ENCODE data around the gene PEMT. TPM values are rescaled to one million over a fixed set of nuclear protein-coding genes. Genes with fewer than 3 reads are reported as not detected.

Gene PEMT
- total and polyA plus RNA-seq, 2 donors (not counting 1 experiment from before 2014, with no cell fraction given) = 10.7 to 20.3 TPM

GRCh38 chr17:17537311-17538099 is 54.0 kb downstream of the PEMT start:
- intact Hi-C loops (cut with micrococcal nuclease) = no loop called here
- no peaks in the 10 kb centered on the region for H3K9me3 Mint-ChIP-seq (ENCODE audit: insufficient read depth)
- no peaks in the 10 kb centered on the region for H3K9me3 ChIP-seq (ENCODE audit: control extremely low read depth in 1 of 3, control insufficient read depth in 2 of 3, insufficient read depth in 1 of 3, low read length in 2 of 3)
- ChIA-PET POLR2A (no interaction called here), CTCF (no interaction called here)
- no peaks in the 10 kb centered on the region for H3K79me2 ChIP-seq (ENCODE audit: control insufficient read depth, insufficient read depth, low read length)
- no peaks in the 10 kb centered on the region for H3K27me3 Mint-ChIP-seq
- H3K4me1 ChIP-seq (ENCODE audit: control insufficient read depth in 2 of 2, insufficient read depth in 2 of 2, low read length in 2 of 2) = no peaks in the 10 kb centered on the region
- no peaks in the 10 kb centered on the region for H3K27me3 ChIP-seq (replicated peaks in 1 of 4; ENCODE audit: control extremely low read depth in 1 of 4, control insufficient read depth in 3 of 4, insufficient read depth in 4 of 4, low read length in 3 of 4)
- H3K36me3 ChIP-seq (replicated peaks in 1 of 2; ENCODE audit: control extremely low read depth in 1 of 2, control insufficient read depth in 1 of 2, extremely low read depth in 1 of 2, insufficient read depth in 2 of 2, low read length in 1 of 2) = no peaks in the 10 kb centered on the region
- DNase-seq = no peak
- no peaks in the 10 kb centered on the region for H4K20me1 ChIP-seq (ENCODE audit: control insufficient read depth, insufficient read depth, low read length, poor library complexity, severe bottlenecking)
- no peak overlapping the region for H3K27ac Mint-ChIP-seq
- no peak overlapping the region for H3K9ac ChIP-seq (ENCODE audit: low read length)
- no peak for TF ChIP-seq EZH2 (IDR thresholded peaks at IDR 0.05; ENCODE audit: borderline replicate concordance, insufficient read depth, low read depth, low read length, poor library complexity, severe bottlenecking)
- TF ChIP-seq, protein P1, sequence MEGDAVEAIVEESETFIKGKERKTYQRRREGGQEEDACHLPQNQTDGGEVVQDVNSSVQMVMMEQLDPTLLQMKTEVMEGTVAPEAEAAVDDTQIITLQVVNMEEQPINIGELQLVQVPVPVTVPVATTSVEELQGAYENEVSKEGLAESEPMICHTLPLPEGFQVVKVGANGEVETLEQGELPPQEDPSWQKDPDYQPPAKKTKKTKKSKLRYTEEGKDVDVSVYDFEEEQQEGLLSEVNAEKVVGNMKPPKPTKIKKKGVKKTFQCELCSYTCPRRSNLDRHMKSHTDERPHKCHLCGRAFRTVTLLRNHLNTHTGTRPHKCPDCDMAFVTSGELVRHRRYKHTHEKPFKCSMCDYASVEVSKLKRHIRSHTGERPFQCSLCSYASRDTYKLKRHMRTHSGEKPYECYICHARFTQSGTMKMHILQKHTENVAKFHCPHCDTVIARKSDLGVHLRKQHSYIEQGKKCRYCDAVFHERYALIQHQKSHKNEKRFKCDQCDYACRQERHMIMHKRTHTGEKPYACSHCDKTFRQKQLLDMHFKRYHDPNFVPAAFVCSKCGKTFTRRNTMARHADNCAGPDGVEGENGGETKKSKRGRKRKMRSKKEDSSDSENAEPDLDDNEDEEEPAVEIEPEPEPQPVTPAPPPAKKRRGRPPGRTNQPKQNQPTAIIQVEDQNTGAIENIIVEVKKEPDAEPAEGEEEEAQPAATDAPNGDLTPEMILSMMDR (IDR thresholded peaks at IDR 0.05) = no peak
- no peak overlapping the region for H3K27ac ChIP-seq (ENCODE audit: low read length in 2 of 2)
- no peak for ATAC-seq (ENCODE audit: low read depth)
- no peak overlapping the region for H3K4me2 ChIP-seq (replicated peaks; ENCODE audit: low read depth, low read length, poor library complexity, severe bottlenecking)
- 92% methylated on average over 15 of the region's 15 CpGs for WGBS (ENCODE audit: insufficient coverage)
- H3K4me3 Mint-ChIP-seq = no peak overlapping the region
- H2AFZ ChIP-seq (ENCODE audit: insufficient read depth, low read depth, low read length, poor library complexity, severe bottlenecking) = no peak overlapping the region
- H3K4me3 ChIP-seq (ENCODE audit: control extremely low read depth in 1 of 5, extremely low read depth in 1 of 5, insufficient read depth in 1 of 5, low read depth in 2 of 5, low read length in 4 of 5) = no peak overlapping the region
- no peaks in the 10 kb centered on the region for H3K4me1 Mint-ChIP-seq

GRCh38 chr17:17536702-17537101 is 54.8 kb downstream of the PEMT start:
- H3K4me3 Mint-ChIP-seq = no peak overlapping the region
- no peak overlapping the region for H3K4me3 ChIP-seq (ENCODE audit: control extremely low read depth in 1 of 5, extremely low read depth in 1 of 5, insufficient read depth in 1 of 5, low read depth in 2 of 5, low read length in 4 of 5)
- H3K27me3 Mint-ChIP-seq = no peaks in the 10 kb centered on the region
- no peak overlapping the region for H2AFZ ChIP-seq (ENCODE audit: insufficient read depth, low read depth, low read length, poor library complexity, severe bottlenecking)
- H3K9ac ChIP-seq (ENCODE audit: low read length) = no peak overlapping the region
- ChIA-PET CTCF (no interaction called here), POLR2A (no interaction called here)
- no peaks in the 10 kb centered on the region for H3K79me2 ChIP-seq (ENCODE audit: control insufficient read depth, insufficient read depth, low read length)
- H3K27ac Mint-ChIP-seq = no peak overlapping the region
- no peak overlapping the region for H3K27ac ChIP-seq (ENCODE audit: low read length in 2 of 2)
- no peak overlapping the region for H3K4me2 ChIP-seq (replicated peaks; ENCODE audit: low read depth, low read length, poor library complexity, severe bottlenecking)
- TF ChIP-seq EZH2 (IDR thresholded peaks at IDR 0.05; ENCODE audit: borderline replicate concordance, insufficient read depth, low read depth, low read length, poor library complexity, severe bottlenecking) = no peak
- TF ChIP-seq, protein P1 (IDR thresholded peaks at IDR 0.05) = no peak
- no peaks in the 10 kb centered on the region for H3K27me3 ChIP-seq (replicated peaks in 1 of 4; ENCODE audit: control extremely low read depth in 1 of 4, control insufficient read depth in 3 of 4, insufficient read depth in 4 of 4, low read length in 3 of 4)
- DNase-seq (no peak), ATAC-seq (ENCODE audit: low read depth) (no peak)
- no peaks in the 10 kb centered on the region for H4K20me1 ChIP-seq (ENCODE audit: control insufficient read depth, insufficient read depth, low read length, poor library complexity, severe bottlenecking)
- H3K9me3 ChIP-seq (ENCODE audit: control extremely low read depth in 1 of 3, control insufficient read depth in 2 of 3, insufficient read depth in 1 of 3, low read length in 2 of 3) = no peaks in the 10 kb centered on the region
- H3K9me3 Mint-ChIP-seq (ENCODE audit: insufficient read depth) = no peaks in the 10 kb centered on the region
- no peaks in the 10 kb centered on the region for H3K4me1 ChIP-seq (ENCODE audit: control insufficient read depth in 2 of 2, insufficient read depth in 2 of 2, low read length in 2 of 2)
- WGBS (ENCODE audit: insufficient coverage) = 92% methylated on average over 15 of the region's 15 CpGs
- H3K36me3 ChIP-seq (replicated peaks in 1 of 2; ENCODE audit: control extremely low read depth in 1 of 2, control insufficient read depth in 1 of 2, extremely low read depth in 1 of 2, insufficient read depth in 2 of 2, low read length in 1 of 2) = no peaks in the 10 kb centered on the region
- H3K4me1 Mint-ChIP-seq = no peaks in the 10 kb centered on the region
- intact Hi-C loops (cut with micrococcal nuclease) = no loop called here
